GM18517 (cell line): ENCODE results near the gene IDH3A.
"Not testable (repeated sequence)": the region's sequence is repeated elsewhere in the genome, so short reads cannot be mapped to it uniquely, and the experiment has no call there.

Experiments used
- ATAC-seq: cut with Tn5 transposase; IDR thresholded peaks from one replicate; pipeline ENCODE4 v1.9.1; 2021; ENCODE audit warnings: mild to moderate bottlenecking, moderate library complexity; ENCODE audit not compliant: unreplicated experiment

Gene IDH3A

GRCh38 chr15:78129077-78129750, 19.9 kb upstream of the IDH3A start:
- ATAC-seq: no peak

DNA sequence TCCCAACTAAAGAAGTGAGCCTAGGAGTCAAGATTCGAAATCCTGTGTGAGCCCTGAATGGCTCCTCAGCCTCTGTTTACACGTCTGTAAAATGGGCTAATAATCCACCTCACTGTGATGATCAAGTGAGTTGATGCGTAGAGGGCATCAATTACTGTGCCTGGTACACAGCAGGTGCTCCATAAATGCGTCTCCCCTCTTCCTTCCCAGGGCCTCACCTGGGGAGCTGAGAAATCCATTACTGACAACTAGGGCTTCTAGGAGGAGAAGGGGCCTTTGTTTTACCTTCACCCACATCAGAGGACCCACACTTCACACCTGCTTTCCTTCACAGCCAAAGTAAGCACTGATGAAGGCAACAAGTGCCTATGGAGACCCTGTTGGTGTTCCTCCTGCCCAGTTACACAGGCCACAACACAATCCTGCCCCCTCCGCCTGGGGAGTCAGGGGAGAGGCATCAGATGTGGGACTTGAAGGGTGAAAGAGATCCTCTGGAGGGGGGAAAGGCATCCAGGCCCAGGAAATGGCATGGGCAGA, 19.3 kb upstream of the IDH3A start:
- ATAC-seq: no peak

GRCh38 chr15:78130466-78131294, 18.5 kb upstream of the IDH3A start:
- ATAC-seq: peak; percentile 28

GRCh38 chr15:78131295-78132061, 17.7 kb upstream of the IDH3A start, which contains the start of gene CIB2:
TSS of gene CIB2 (minus strand) at chr15:78131445. CDS start at chr15:78131215, 230 bp downstream.
- ATAC-seq: peak; percentile 61

DNA sequence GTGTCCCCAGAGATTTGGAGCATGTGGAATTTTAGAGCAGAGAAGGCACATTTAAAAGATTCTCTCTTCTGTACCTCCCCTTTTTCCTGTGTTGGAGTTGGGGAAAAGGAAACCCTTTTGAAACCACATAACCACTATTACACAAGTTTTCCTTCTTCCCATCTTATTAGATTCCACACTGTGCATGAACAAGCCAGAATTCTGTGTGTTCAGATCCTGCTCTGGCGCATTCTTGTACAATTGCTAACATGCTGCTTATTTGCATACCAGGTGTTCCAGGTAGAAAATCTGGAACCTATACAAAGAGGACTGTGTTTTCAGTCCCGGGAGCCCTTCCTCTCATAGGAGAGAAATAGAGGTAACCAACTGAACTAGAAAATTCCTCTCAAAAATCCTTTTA, 15.4 kb upstream of the IDH3A start:
- ATAC-seq: no peak

DNA sequence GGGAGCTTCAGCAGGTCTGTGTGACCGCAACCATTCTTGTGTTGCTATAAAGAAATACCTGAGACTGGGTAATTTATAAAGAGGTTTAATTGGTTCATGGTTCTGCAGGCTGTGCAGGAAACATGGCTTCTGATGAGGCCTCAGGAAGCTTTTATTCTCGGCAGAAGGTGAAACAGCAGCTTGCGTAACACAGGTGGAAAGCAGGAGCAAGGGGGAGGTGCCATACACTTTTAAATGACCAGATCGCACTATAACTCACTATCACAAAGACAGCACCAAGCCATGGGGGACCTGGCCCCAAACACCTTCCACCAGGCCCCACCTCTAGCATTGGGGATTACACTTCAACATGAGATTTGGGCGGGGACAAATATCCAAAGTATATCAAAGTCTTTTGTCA, 9.6 kb upstream of the IDH3A start:
- no peak for ATAC-seq

GRCh38 chr15:78140292-78140691, 8.9 kb upstream of the IDH3A start:
- no peak for ATAC-seq

DNA sequence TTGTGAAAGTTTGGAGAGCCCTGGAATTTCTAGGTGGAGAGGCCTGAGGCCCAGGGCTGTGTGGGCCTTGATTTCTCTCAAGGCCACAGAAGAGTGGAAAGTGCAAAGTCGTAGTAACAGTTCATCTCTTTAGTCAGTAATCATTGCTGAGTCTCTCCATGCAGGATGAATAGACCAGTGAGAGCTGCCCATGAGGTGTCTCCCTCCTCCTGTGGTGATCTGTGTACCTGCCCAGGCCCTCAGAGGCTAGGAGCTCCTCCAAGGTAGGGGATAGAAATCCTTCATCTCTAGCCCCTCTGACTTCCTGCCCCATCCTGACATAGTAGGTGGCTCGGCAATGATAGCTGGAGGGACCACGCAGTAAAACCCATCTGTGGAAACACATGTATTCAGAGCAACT, 6.8 kb upstream of the IDH3A start:
- ATAC-seq: no peak

GRCh38 chr15:78146425-78147154, 2.6 kb upstream of the IDH3A start:
- no peak for ATAC-seq

DNA sequence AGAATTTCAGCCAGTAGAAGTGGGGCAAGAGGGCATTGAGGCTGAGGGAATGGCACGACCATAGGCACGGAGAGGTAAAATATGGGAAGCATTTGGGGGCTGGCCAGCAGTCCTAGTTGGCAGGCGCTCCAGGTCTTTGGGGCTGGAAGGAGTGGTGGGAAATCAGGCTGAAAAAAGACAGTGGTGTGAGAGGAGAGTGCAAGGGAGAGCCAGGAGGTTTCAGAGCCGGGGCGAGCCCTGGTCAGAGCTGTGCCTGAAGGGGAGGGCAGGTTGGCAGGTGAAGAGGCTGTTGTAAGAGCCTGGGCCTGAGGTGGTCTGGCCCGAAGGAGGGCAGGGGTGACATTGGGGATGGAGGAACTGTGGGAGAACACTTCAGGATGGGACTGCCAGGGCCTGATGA, 1.6 kb upstream of the IDH3A start:
- no peak for ATAC-seq

- peak; percentile 12 for ATAC-seq
Measured at GRCh38 chr15:78148392-78149067, 632 bp upstream of the IDH3A start.

DNA sequence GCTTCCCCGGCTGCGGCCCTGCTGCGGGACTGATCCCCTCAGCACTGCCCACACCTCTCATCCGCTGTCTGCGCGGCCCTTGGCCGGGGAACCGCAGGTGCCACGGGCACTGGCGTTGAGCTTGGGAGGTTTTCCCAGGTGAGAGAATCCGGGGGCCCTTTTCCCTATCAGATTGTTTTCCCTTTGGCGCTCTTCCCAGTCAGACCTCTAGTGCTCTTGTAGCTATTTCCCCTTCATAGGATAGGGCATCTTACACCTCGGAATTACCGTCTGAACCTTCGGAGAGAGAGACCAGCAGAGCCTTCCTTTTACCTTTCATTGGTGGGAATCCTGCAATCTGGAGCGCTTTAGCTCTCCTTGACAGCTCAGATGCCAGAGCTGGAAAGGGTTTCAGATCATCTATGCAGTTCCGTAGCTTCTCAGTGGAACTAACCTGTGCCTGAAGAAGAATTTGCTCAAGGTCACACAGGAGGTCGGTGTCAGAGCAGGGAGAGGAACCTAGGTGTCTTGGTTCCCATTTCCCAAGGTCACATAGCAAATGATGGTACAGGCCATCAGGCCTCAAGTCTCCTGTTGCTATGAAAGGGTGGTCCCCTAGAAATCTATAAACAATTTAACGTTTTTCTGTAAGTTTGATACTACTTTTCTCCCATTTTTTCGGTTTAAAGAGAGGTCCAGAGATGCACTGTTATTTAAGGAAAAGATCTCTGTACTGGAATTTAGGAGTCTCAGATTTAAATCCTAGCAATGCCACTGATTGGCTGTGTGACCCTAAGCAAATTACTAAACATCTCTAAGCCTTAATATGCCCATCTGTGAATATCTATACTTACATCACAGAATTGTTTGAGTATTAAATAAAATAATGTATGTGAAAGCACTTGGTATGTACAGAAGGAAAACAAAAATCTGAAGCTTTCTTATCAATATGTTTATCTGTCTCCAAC, 916 bp downstream of the IDH3A start:
- no peak for ATAC-seq

GRCh38 chr15:78151075-78151474, 1.9 kb downstream of the IDH3A start:
- ATAC-seq: not testable (repeated sequence)

- ATAC-seq: no peak
Measured at GRCh38 chr15:78154955-78155354, 5.8 kb downstream of the IDH3A start.

DNA sequence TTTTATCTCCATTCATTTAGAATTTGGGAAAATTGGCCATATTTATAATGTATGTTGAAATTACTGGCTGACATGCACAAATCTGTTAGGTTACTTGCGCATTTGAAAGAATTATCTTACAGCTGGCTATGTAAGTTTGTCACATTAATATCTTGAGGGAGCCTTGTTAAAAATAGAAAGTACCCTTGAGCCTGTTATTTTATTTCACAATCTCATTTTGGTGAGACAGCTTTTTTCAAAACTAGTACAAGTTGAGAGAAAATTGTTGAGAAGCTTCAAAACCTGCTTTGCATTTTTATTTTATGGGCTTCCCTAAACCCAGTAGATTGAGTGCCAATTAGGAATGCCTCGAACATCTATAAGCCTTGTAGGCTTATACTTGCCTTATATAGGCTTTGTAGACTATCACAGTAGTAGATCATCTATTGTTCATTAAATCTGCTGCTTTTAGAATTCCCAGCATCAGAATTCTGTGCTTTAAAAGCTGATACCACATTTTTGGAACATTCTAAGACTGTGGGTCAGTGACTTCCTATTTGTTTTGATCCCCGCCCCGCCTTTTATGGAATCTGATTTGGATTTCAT, 6.3 kb downstream of the IDH3A start:
- no peak for ATAC-seq

- no peak for ATAC-seq
Measured at GRCh38 chr15:78156653-78157052, 7.5 kb downstream of the IDH3A start.

- ATAC-seq: no peak
Measured at GRCh38 chr15:78157203-78157602, 8.0 kb downstream of the IDH3A start.

DNA sequence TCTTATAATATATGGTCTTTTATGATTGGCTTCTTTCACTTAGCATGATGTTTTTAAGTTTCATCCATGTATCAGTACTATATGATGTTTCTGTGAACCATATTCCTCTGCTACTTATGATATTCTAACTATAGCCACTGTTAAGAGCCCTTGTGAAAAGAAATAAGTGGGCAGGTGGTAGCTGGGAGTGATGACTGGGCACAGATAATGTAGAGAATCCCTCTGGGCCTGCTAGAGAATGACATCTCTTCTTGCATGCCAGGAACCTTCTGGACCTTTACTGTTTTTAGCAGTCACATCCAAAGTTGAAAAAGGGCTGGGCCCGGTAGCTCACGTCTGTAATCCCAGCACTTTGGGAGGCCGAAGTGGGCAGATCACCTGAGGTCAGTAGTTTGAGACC, 10.2 kb downstream of the IDH3A start:
- ATAC-seq: no peak

- no peak for ATAC-seq
Measured at GRCh38 chr15:78162038-78162437, 12.9 kb downstream of the IDH3A start.
